Bronchial epithelial cell (primary cell): ENCODE results near the gene NDUFB6. TPM values are rescaled to one million over a fixed set of nuclear protein-coding genes. Genes with fewer than 3 reads are reported as not detected.
A peak's percentile ranks its signal among the peaks of the same experiment; 100 is the strongest.

ENCODE experiments used
- DNase-seq: peaks from one replicate; pipeline ENCODE4 v3.0.0-alpha.2; 2010; ENCODE audit warnings: low read depth
- FAIRE-seq: peaks from 2 replicates; lab custom pipeline; 2011; peaks lifted over from hg19 to GRCh38; lab: Jason Lieb, UNC
- H3K27me3 ChIP-seq: 2 replicates; pipeline ENCODE4 v1.5.1; 2011; ENCODE audit warnings: low read length; ENCODE audit not compliant: control insufficient read depth, insufficient read depth
- H3K36me3 ChIP-seq: 2 replicates; pipeline ENCODE4 v1.5.1; 2011; ENCODE audit warnings: low read length; ENCODE audit not compliant: control insufficient read depth, insufficient read depth
- H3K4me3 ChIP-seq: 2 replicates; pipeline ENCODE4 v1.5.1; 2011; ENCODE audit warnings: mild to moderate bottlenecking, low read depth, low read length, control low read depth
- total RNA-seq: library from RNA; depleted of rRNA; stranded (reverse); fragments of >200 nt; gene quantifications from 2 replicates; pipeline ENCODE4 v1.2.1, GENCODE V29; 2014
- TF ChIP-seq, protein P1 (sequence below): IDR thresholded peaks from 2 replicates; pipeline ENCODE4 v1.5.1; 2011; ENCODE audit warnings: mild to moderate bottlenecking, moderate library complexity, low read length, control low read depth, inconsistent platforms; ENCODE audit not compliant: insufficient read depth, severe bottlenecking

The NDUFB6 gene
- total RNA-seq, 1 donor from 2014 or later: 16.8 TPM

- DNase-seq (no peak), FAIRE-seq (peak; percentile 43)
- TF ChIP-seq, protein P1, sequence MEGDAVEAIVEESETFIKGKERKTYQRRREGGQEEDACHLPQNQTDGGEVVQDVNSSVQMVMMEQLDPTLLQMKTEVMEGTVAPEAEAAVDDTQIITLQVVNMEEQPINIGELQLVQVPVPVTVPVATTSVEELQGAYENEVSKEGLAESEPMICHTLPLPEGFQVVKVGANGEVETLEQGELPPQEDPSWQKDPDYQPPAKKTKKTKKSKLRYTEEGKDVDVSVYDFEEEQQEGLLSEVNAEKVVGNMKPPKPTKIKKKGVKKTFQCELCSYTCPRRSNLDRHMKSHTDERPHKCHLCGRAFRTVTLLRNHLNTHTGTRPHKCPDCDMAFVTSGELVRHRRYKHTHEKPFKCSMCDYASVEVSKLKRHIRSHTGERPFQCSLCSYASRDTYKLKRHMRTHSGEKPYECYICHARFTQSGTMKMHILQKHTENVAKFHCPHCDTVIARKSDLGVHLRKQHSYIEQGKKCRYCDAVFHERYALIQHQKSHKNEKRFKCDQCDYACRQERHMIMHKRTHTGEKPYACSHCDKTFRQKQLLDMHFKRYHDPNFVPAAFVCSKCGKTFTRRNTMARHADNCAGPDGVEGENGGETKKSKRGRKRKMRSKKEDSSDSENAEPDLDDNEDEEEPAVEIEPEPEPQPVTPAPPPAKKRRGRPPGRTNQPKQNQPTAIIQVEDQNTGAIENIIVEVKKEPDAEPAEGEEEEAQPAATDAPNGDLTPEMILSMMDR: no peak
- Histone ChIP-seq H3K27me3 (no peaks in the 10 kb centered on the region), H3K36me3 (peaks cover 2% of the 10 kb centered on the region), H3K4me3 (no peak overlapping the region)
These were observed 29.9 kb downstream of the NDUFB6 start for GRCh38 chr9:32543047-32543446.

DNA sequence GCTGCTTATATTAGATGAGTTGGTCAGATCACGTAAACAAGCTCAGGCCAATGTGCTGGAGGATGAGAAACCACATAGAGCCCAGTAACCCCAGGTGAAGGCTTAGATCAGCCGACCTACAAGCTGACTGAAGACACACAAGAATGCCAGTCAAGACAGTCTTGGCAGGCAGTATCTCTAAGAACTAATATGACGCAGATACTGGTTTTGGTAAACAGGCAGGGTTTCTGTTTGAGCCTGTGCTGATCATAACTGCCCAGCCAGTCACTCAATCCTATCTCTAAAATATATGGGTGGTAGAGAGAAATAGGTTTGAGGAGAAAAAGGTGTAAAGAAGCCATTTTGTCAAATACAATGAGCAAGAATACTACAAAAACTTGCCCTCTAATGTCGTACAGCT is 39.1 kb downstream of the NDUFB6 start:
- Histone ChIP-seq H3K4me3 (no peak overlapping the region), H3K27me3 (no peaks in the 10 kb centered on the region), H3K36me3 (peaks cover 2% of the 10 kb centered on the region)
- FAIRE-seq (peak; percentile 66), DNase-seq (no peak)
- TF ChIP-seq, protein P1: no peak

GRCh38 chr9:32533336-32533735 is 39.6 kb downstream of the NDUFB6 start:
- no peaks in the 10 kb centered on the region for H3K27me3 ChIP-seq
- peaks cover 2% of the 10 kb centered on the region for H3K36me3 ChIP-seq
- TF ChIP-seq, protein P1: no peak

DNA sequence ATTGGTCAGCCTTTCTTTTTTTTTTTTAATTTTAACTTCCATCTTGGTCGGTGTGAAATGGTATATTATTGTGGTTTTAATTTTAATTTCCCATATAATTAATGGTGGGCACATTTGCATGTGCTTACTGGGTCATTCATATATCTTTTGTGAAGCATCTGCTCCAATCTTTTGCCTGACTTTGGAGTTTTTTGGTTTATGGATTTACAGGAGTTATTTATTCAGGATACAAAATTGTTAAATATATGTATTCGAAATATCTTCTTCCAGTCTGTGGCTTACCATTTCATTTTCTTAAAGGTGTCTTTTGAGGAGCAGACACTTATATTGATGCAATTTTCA is 46.3 kb downstream of the NDUFB6 start:
- H3K27me3 ChIP-seq: no peaks in the 10 kb centered on the region
- TF ChIP-seq, protein P1: no peak
- H3K4me3 ChIP-seq: peak overlapping the region; percentile 64
- H3K36me3 ChIP-seq: no peaks in the 10 kb centered on the region
- FAIRE-seq: no peak
- DNase-seq: no peak

More at GRCh38 chr9:32533336-32533735, 39.6 kb downstream of the NDUFB6 start:
- DNase-seq (no peak), FAIRE-seq (no peak)
- H3K4me3 ChIP-seq: no peak overlapping the region

GRCh38 chr9:32526041-32526706 is 46.8 kb downstream of the NDUFB6 start, which contains the start of gene RIGI:
Gene RIGI, minus strand, starts transcription at chr9:32526196. Its CDS starts 30 bp downstream, at chr9:32526166.
- DNase-seq: peak; percentile 86
- Histone ChIP-seq H3K27me3 (no peaks in the 10 kb centered on the region), H3K36me3 (no peaks in the 10 kb centered on the region), H3K4me3 (peak within 1 kb of the TSS; percentile 64)
- FAIRE-seq: no peak
- TF ChIP-seq, protein P1: peak; percentile 43

DNA sequence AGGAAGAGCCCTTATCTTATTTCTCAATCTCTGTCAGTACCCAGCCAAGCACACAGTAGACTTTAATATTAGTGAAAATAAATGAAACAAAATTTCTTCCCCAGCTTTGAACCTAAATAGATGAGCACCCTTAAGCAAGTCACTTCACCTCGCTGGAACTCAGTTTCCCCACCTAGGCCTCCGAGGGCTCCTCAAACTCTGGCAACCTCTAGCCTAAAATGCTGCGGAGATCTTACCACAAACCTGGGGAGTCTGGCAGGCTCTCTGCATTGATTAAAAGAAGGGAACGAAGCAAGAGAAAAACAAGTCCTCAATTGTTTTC is 47.3 kb downstream of the NDUFB6 start:
- TF ChIP-seq, protein P1: no peak
- no peaks in the 10 kb centered on the region for H3K36me3 ChIP-seq
- no peaks in the 10 kb centered on the region for H3K27me3 ChIP-seq
- H3K4me3 ChIP-seq: peak overlapping the region; percentile 64
- DNase-seq: no peak
- FAIRE-seq: no peak
